Measurements from ENCODE around the gene CAD. TPM values are rescaled to one million over a fixed set of nuclear protein-coding genes. Genes with fewer than 3 reads are reported as not detected.

CAD gene
- total RNA-seq, 1 experiment from 2014 or later: 114 TPM

DNA sequence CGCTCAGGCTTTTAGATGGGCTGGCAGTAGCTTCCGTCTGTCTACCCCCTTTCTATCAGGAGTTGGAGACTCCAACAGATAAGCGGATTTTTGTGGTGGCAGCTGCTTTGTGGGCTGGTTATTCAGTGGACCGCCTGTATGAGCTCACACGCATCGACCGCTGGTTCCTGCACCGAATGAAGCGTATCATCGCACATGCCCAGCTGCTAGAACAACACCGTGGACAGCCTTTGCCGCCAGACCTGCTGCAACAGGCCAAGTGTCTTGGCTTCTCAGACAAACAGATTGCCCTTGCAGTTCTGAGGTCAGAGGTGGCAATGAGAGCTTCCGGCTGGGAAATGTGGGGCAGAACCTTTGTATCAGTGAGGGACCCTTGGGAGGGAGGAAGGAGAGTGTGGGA, 14.8 kb downstream of the CAD start (continued):
- no peak for TF ChIP-seq ZBTB33 (IDR thresholded peaks at IDR 0.05; ENCODE audit: extremely low read depth, insufficient replicate concordance, low read length)
- no peak for TF ChIP-seq RAD21 (IDR thresholded peaks at IDR 0.05; ENCODE audit: low read depth)
- no peak for TF ChIP-seq FOSL1 (IDR thresholded peaks at IDR 0.05; ENCODE audit: low read depth)
- no peak for TF ChIP-seq ZFX (IDR thresholded peaks at IDR 0.05)
- no peak for TF ChIP-seq CEBPB (IDR thresholded peaks at IDR 0.05; ENCODE audit: low read depth)
- TF ChIP-seq, protein P1, sequence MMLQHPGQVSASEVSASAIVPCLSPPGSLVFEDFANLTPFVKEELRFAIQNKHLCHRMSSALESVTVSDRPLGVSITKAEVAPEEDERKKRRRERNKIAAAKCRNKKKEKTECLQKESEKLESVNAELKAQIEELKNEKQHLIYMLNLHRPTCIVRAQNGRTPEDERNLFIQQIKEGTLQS (IDR thresholded peaks at IDR 0.05): no peak
- no peak for TF ChIP-seq ELF1 (IDR thresholded peaks at IDR 0.05; ENCODE audit: borderline replicate concordance, low read depth)
- TF ChIP-seq SP1 (IDR thresholded peaks at IDR 0.05; ENCODE audit: low read depth): no peak
- TF ChIP-seq SRF (IDR thresholded peaks at IDR 0.05; ENCODE audit: low read depth): no peak
- no peak for TF ChIP-seq MAX (IDR thresholded peaks at IDR 0.05)

DNA sequence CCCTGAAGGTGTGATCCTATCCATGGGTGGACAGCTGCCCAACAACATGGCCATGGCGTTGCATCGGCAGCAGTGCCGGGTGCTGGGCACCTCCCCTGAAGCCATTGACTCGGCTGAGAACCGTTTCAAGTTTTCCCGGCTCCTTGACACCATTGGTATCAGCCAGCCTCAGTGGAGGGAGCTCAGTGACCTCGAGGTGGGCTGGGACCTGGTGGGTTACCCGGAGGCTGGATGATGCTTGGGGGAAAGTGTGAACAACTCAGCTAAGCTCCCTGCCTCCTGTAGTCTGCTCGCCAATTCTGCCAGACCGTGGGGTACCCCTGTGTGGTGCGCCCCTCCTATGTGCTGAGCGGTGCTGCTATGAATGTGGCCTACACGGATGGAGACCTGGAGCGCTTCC, 16.2 kb downstream of the CAD start:
- intact Hi-C loops (cut with micrococcal nuclease): no loop called here
- CTCF ChIA-PET: no interaction called here
- BruUV-seq (replicated peaks): no TSS peak
- peaks cover 61 to 80% of the 10 kb centered on the region in 2 experiments for H3K36me3 ChIP-seq (ENCODE audit: control insufficient read depth in 1 of 2, insufficient read depth in 2 of 2, low read length in 2 of 2)
- no peaks in the 10 kb centered on the region for H3K79me2 ChIP-seq (ENCODE audit: insufficient read depth, low read length)
- H3K4me3 ChIP-seq (replicated peaks in 1 of 2; ENCODE audit: low read depth in 1 of 2, low read length in 2 of 2): no peak overlapping the region
- no peaks in the 10 kb centered on the region for H3K9me3 ChIP-seq (ENCODE audit: control insufficient read depth in 1 of 2, insufficient read depth in 1 of 2, low read depth in 1 of 2, low read length in 2 of 2)
- RAD21 ChIA-PET (ENCODE audit: low non-redundant PET in 1 of 2, low total read pairs in 2 of 2, uncharacterized antibody in 2 of 2, unreplicated experiment in 2 of 2): no interaction called here
- TF ChIP-seq FOSL1 (IDR thresholded peaks at IDR 0.05; ENCODE audit: low read depth) (no peak), POLR2AphosphoS5 (IDR thresholded peaks at IDR 0.05; ENCODE audit: low read depth, low read length) (no peak), SP1 (IDR thresholded peaks at IDR 0.05; ENCODE audit: low read depth) (no peak), EGR1 (IDR thresholded peaks at IDR 0.05; ENCODE audit: low read depth) (no peak), EZH2 (IDR thresholded peaks at IDR 0.05) (no peak), POLR2A (IDR thresholded peaks at IDR 0.05; ENCODE audit: borderline replicate concordance, extremely low read depth, insufficient read depth, insufficient read length) (no peak), SIN3A (IDR thresholded peaks at IDR 0.05; ENCODE audit: low read depth) (no peak), TCF7L2 (IDR thresholded peaks at IDR 0.05; ENCODE audit: borderline replicate concordance, extremely low read depth, insufficient read depth, insufficient read length) (no peak), YY1 (IDR thresholded peaks at IDR 0.05; ENCODE audit: extremely low read depth, insufficient replicate concordance, low read depth, low read length) (no peak), ZNF274 (IDR thresholded peaks at IDR 0.05; ENCODE audit: low read depth, low read length) (no peak), EZH2phosphoT487 (IDR thresholded peaks at IDR 0.05; ENCODE audit: borderline replicate concordance) (no peak), CBX3 (IDR thresholded peaks at IDR 0.05; ENCODE audit: low read depth) (no peak), ZFX (IDR thresholded peaks at IDR 0.05) (no peak), JUND (IDR thresholded peaks at IDR 0.05) (no peak)
- TF ChIP-seq, protein P1 (IDR thresholded peaks at IDR 0.05): no peak
- TF ChIP-seq, protein P2, sequence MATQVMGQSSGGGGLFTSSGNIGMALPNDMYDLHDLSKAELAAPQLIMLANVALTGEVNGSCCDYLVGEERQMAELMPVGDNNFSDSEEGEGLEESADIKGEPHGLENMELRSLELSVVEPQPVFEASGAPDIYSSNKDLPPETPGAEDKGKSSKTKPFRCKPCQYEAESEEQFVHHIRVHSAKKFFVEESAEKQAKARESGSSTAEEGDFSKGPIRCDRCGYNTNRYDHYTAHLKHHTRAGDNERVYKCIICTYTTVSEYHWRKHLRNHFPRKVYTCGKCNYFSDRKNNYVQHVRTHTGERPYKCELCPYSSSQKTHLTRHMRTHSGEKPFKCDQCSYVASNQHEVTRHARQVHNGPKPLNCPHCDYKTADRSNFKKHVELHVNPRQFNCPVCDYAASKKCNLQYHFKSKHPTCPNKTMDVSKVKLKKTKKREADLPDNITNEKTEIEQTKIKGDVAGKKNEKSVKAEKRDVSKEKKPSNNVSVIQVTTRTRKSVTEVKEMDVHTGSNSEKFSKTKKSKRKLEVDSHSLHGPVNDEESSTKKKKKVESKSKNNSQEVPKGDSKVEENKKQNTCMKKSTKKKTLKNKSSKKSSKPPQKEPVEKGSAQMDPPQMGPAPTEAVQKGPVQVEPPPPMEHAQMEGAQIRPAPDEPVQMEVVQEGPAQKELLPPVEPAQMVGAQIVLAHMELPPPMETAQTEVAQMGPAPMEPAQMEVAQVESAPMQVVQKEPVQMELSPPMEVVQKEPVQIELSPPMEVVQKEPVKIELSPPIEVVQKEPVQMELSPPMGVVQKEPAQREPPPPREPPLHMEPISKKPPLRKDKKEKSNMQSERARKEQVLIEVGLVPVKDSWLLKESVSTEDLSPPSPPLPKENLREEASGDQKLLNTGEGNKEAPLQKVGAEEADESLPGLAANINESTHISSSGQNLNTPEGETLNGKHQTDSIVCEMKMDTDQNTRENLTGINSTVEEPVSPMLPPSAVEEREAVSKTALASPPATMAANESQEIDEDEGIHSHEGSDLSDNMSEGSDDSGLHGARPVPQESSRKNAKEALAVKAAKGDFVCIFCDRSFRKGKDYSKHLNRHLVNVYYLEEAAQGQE (IDR thresholded peaks at IDR 0.05; ENCODE audit: low read depth): no peak
- H2AFZ ChIP-seq (ENCODE audit: low read depth, low read length, poor library complexity, severe bottlenecking): no peak overlapping the region
- DNase-seq (ENCODE audit: low read depth, low spot score) (no peak), ATAC-seq (no peak)
- H4K20me1 ChIP-seq (ENCODE audit: insufficient read depth): no peaks in the 10 kb centered on the region
- H3K9ac ChIP-seq (ENCODE audit: low read length): no peak overlapping the region
- H3K4me1 ChIP-seq (ENCODE audit: control insufficient read depth in 1 of 2, insufficient read depth in 2 of 2, low read length in 2 of 2): no peaks in the 10 kb centered on the region
- POLR2A ChIA-PET: no interaction called here
- no peaks in the 10 kb centered on the region for H3K27me3 ChIP-seq (ENCODE audit: insufficient read depth, low read length)
- H3K27ac ChIP-seq (ENCODE audit: low read depth, low read length): no peak overlapping the region
- no peaks in the 10 kb centered on the region for H3K9me2 ChIP-seq (ENCODE audit: insufficient read depth)
- H3K4me2 ChIP-seq (ENCODE audit: low read length): no peak overlapping the region

Measured in HCT116 (cell line).